DMS114 treated with DMSO at 0.1 percent for 48 hours (cell line): ENCODE measurements around the gene SPIB.
"Not testable (repeated sequence)": the region's sequence is repeated elsewhere in the genome, so short reads cannot be mapped to it uniquely, and the experiment has no call there.

ENCODE experiments used
- DNase-seq: peaks from one replicate; lab custom pipeline; 2025; ENCODE audit not compliant: unreplicated experiment; lab: John Stamatoyannopoulos, UW

The SPIB gene

GRCh38 chr19:50418176-50419021, at the start of gene SPIB:
Gene SPIB (plus strand): TSS chr19:50418938. CDS start chr19:50418963, 25 bp downstream.
- no peak for DNase-seq

- DNase-seq, result no peak
These were observed 46.7 kb upstream of the SPIB start for GRCh38 chr19:50371914-50372475.

- peak; percentile 76 for DNase-seq
These were observed 42.3 kb upstream of the SPIB start, which contains the start of gene NR1H2 for GRCh38 chr19:50376166-50377050. Gene NR1H2 (plus strand): TSS chr19:50376457. CDS start chr19:50377606, 1,149 bp downstream.

GRCh38 chr19:50377051-50377461, 41.7 kb upstream of the SPIB start:
- DNase-seq, result no peak

- no peak for DNase-seq
These were observed 41.2 kb upstream of the SPIB start for GRCh38 chr19:50377517-50377916.

GRCh38 chr19:50378169-50378862, 40.4 kb upstream of the SPIB start:
- DNase-seq, result no peak

- no peak for DNase-seq
These were observed 39.9 kb upstream of the SPIB start for GRCh38 chr19:50378863-50379236.

- no peak for DNase-seq
These were observed 39.1 kb upstream of the SPIB start for GRCh38 chr19:50379602-50380001.

GRCh38 chr19:50380137-50380536, 38.6 kb upstream of the SPIB start:
- no peak for DNase-seq

GRCh38 chr19:50380751-50381151, 38.0 kb upstream of the SPIB start:
- DNase-seq, result no peak

GRCh38 chr19:50381881-50382729, 36.6 kb upstream of the SPIB start:
- no peak for DNase-seq

- no peak for DNase-seq
These were observed 35.5 kb upstream of the SPIB start for GRCh38 chr19:50383001-50383851.

- peak; percentile 87 for DNase-seq
These were observed 34.7 kb upstream of the SPIB start, which contains the start of gene POLD1 for GRCh38 chr19:50383852-50384684. Gene POLD1 (plus strand): TSS chr19:50384347. CDS start chr19:50398852, 14,505 bp downstream.

- DNase-seq, result no peak
These were observed 33.8 kb upstream of the SPIB start for GRCh38 chr19:50384685-50385535.

- no peak for DNase-seq
These were observed 31.4 kb upstream of the SPIB start for GRCh38 chr19:50387176-50387867.

- no peak for DNase-seq
These were observed 30.9 kb upstream of the SPIB start for GRCh38 chr19:50387868-50388245.

- DNase-seq, result not testable (repeated sequence)
These were observed 28.4 kb upstream of the SPIB start for GRCh38 chr19:50390295-50390694.
